ENCODE results near the gene RAB11FIP5.
"Not testable (repeated sequence)": the region's sequence is repeated elsewhere in the genome, so short reads cannot be mapped to it uniquely, and the experiment has no call there.

RAB11FIP5 gene

DNA sequence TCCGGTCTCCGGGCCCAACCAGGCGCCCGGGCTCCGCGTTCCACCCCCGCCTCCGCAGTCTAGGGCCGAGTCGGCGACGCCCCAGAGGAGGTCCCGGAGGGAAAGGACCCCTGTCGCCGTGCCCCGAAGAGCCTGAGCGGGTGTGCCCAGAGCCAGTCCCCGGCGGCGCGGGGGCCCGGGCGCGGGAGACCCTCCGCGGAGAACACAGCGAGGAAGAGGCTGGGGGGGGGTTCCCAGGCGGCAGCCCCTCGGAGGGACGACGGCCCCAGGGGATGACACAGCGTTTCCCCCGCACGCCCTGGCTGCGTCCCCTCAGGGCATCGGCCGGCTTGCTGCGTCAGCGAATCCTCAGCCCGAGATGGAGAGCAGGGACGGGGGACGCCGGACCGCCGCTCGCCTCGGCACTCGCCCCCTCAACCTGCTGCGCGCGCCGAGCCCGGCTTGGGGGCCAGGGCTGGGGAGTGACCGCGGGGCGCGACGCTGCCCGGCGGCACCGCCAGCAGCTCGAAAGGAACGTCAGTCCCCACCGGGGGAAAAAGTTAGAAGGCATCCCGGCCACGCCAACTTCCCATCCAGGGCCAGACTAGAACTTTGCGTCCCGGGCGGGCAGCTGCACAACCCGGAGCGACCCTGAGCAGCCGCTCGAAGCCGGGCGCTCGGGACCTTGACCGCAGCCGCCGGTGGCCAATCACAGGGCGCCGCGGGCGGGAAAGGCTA is 41.9 kb downstream of the RAB11FIP5 start:
- TF ChIP-seq, protein P1, sequence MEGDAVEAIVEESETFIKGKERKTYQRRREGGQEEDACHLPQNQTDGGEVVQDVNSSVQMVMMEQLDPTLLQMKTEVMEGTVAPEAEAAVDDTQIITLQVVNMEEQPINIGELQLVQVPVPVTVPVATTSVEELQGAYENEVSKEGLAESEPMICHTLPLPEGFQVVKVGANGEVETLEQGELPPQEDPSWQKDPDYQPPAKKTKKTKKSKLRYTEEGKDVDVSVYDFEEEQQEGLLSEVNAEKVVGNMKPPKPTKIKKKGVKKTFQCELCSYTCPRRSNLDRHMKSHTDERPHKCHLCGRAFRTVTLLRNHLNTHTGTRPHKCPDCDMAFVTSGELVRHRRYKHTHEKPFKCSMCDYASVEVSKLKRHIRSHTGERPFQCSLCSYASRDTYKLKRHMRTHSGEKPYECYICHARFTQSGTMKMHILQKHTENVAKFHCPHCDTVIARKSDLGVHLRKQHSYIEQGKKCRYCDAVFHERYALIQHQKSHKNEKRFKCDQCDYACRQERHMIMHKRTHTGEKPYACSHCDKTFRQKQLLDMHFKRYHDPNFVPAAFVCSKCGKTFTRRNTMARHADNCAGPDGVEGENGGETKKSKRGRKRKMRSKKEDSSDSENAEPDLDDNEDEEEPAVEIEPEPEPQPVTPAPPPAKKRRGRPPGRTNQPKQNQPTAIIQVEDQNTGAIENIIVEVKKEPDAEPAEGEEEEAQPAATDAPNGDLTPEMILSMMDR (IDR thresholded peaks at IDR 0.05; ENCODE audit: control extremely low read depth, extremely low read depth, low read depth, missing control alignments): no peak
- CTCF ChIA-PET: interaction anchor here (1.0 to 3.2 kb wide), 7 partner anchors 9 to 177 kb away, joined by 3 to 25 read pairs (median 4); no protein-coding TSS in a partner anchor
- POLR2A ChIA-PET: interaction anchor here (1.1 kb wide), 1 partner anchor 163 kb away, joined by 3 read pairs; the partner anchor contains the start of gene CCT7
- DNase-seq (ENCODE audit: extremely low spot score): peak; percentile 50

DNA sequence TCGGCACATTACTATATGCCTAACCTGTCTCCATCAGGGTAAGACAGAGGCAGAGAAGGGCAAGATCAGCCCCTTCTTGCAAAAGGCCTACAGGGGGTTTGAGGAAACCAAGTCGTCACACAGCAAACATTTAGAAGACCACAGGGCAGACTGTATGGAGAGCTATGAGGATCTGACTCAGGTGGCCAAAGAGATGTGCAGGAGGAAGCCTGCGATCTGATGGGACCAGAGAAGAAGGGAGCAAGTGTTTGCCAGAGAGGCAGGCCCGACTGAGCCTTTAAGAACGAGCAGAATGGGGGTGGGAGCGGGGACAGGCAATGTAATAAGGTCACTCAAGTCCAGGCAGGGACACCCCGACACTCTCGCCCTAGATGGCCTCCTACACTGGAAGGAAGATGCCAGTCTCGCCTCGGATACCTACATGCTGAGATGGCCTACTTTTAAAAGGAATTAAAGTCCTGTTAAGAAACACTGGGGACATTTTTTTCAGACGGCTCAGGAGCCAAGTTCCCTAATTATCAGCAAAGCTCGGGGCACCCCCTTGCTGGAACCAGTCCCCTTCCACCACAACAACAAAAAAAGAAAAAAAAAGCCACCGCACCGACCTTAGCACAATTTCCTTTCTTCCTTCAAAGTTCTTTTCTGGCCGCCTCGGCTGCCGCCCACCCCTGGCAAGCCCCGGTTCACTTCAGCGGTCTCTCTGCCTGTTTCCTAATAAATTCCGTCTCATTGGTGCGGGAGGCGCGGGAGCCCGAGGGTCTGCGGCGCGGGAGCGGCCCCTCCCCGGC is 42.7 kb downstream of the RAB11FIP5 start:
- ChIA-PET POLR2A (no interaction called here), CTCF (interaction anchor here (1.0 to 1.8 kb wide), 2 partner anchors 15 to 108 kb away, joined by 4 to 5 read pairs; no protein-coding TSS in a partner anchor)
- DNase-seq (ENCODE audit: extremely low spot score): no peak
- TF ChIP-seq, protein P1 (IDR thresholded peaks at IDR 0.05; ENCODE audit: control extremely low read depth, extremely low read depth, low read depth, missing control alignments): no peak

DNA sequence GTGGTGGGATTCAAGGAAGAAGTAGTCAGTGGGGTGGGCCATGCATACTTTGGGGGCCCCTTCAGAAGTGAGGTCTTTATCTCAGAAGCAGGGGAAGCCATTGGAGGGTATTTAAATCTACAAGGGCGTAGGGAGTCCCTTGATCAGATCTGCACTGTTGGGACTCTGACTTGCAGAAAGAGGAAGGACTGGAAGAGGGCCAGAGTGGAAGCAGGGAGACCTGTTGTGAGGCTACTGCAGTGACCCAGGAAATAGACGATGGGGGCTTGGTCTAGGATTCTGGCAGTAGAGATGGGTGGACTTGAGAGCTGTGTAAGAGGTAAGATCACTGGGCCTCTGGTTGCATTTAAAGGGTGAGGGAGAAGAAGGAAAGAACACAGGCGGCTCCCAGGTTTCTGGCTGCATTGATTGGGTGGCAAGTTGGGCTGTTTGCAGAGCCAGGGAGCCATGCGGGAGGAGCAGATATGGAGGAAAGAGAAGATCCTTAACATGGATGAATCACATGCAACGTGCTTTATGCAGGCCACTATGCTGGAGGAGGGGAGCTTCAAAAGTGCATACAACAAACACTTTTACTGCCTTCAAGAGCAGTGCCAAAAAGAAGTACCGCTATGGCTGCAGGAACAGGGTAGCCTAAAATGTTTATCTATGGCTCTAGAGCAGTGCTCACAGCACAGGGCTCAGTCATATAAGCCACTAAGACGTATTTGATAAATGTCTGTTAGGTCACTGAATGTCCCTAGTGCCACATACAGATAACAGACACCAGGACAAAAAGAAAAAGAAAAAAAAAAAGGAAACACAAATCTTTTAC is 43.5 kb downstream of the RAB11FIP5 start:
- ChIA-PET CTCF (interaction anchor here (1.0 to 1.8 kb wide), 3 partner anchors 16 to 182 kb away, joined by 3 to 5 read pairs (median 4); partner anchors contain the start of gene SPR), POLR2A (no interaction called here)
- DNase-seq (ENCODE audit: extremely low spot score): no peak
- TF ChIP-seq, protein P1 (IDR thresholded peaks at IDR 0.05; ENCODE audit: control extremely low read depth, extremely low read depth, low read depth, missing control alignments): no peak

DNA sequence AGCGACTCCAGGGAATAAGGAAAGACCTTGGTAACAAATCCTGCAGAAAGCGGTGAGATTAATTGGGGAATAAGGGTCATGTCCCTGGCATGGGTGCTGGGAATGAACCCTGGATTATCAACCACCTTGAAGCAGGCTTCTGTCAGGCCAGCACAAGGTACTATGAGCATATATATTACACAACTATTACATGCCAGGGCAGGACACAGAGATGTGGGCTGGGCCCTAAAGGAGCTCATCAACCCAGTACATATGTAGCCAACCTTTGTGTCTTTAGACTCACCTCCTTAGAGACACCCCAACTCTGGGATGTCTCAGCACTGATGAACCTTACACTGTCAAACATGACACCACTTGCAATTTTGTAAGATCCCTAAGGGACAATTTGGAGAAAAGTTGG is 44.6 kb downstream of the RAB11FIP5 start:
- POLR2A ChIA-PET: no interaction called here
- CTCF ChIA-PET: no interaction called here
- TF ChIP-seq, protein P1 (IDR thresholded peaks at IDR 0.05; ENCODE audit: control extremely low read depth, extremely low read depth, low read depth, missing control alignments): no peak
- DNase-seq (ENCODE audit: extremely low spot score): no peak

DNA sequence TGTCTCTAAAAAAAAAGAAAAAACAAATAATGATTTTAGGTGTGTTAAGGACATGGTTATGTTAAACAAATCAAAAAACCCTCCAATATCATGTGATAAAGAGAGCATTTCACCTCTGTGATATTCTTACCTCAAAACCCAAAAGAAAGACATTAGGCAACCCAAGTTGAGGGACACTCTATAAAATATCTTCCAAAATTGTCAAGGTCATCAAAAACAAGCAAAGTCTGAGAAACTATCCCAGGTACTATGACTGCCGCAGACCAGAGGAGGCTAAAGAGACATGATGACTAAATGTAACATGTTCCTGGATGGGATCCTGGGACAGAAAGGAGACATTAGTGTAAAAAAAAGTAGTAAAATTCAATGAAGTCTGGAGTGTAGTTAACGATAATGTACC is 45.7 kb downstream of the RAB11FIP5 start:
- ChIA-PET POLR2A (no interaction called here), CTCF (interaction anchor here (1.0 kb wide), 1 partner anchor 18 kb away, joined by 3 read pairs; no protein-coding TSS in a partner anchor)
- no peak for DNase-seq (ENCODE audit: extremely low spot score)
- TF ChIP-seq, protein P1 (IDR thresholded peaks at IDR 0.05; ENCODE audit: control extremely low read depth, extremely low read depth, low read depth, missing control alignments): no peak

DNA sequence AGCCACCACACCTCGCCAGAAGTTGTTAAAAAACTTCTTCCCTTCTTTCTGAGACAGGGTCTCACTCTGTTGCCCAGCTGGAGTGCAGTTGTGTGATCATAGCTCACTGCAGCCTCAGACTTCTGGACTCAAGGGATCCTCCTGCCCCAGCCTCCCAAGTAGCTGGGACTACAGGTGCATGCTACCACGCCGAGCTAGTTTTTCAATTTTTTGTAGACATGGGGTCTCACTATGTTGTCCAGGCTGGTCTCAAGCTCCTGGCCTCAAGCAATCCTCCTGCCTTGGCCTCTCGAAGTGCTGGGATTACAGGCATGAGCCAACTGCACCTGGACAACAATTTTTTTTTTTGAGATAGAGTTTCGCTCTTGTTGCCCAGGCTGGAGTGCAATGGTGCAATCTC is 47.7 kb downstream of the RAB11FIP5 start:
- CTCF ChIA-PET: interaction anchor here (1.0 kb wide), 1 partner anchor 20 kb away, joined by 4 read pairs; no protein-coding TSS in a partner anchor
- DNase-seq (ENCODE audit: extremely low spot score); POLR2A ChIA-PET: not testable (repeated sequence)
